ENCODE data around the gene USP35. TPM values are rescaled to one million over a fixed set of nuclear protein-coding genes. Genes with fewer than 3 reads are reported as not detected.

USP35 gene
- total and polyA plus RNA-seq, 9 donors, result 8.0 to 18.6 (median 9.7) TPM

GRCh38 chr11:78205691-78206090 lies 17.0 kb downstream of the USP35 start:
- peak in 1 of 5 donors; percentile 11 for DNase-seq
- Histone ChIP-seq H3K9me3 (no peaks in the 10 kb centered on the region), H3K27ac (no peak overlapping the region), H3K4me3 (no peak overlapping the region), H3K4me1 (ENCODE audit: insufficient read depth) (no peaks in the 10 kb centered on the region), H3K27me3 (no peaks in the 10 kb centered on the region), H3K36me3 (no peaks in the 10 kb centered on the region)
- intact Hi-C loops (cut with DNase I), result no loop called here
- 93 to 97% (median 95%) methylated on average over 7 of the region's 7 CpGs for WGBS, 3 donors
- TF ChIP-seq POLR2A (IDR thresholded peaks at IDR 0.05) (no peak), EP300 (IDR thresholded peaks at IDR 0.05) (no peak), CTCF (IDR thresholded peaks at IDR 0.05) (no peak)

- WGBS, 3 donors, result 73 to 85% (median 75%) methylated on average over 11 of the region's 11 CpGs
- Histone ChIP-seq H3K27me3 (no peaks in the 10 kb centered on the region), H3K4me3 (no peak overlapping the region), H3K9me3 (no peaks in the 10 kb centered on the region), H3K36me3 (no peaks in the 10 kb centered on the region), H3K27ac (no peak overlapping the region), H3K4me1 (ENCODE audit: insufficient read depth) (no peaks in the 10 kb centered on the region)
- intact Hi-C loops (cut with DNase I), result no loop called here
- TF ChIP-seq POLR2A (IDR thresholded peaks at IDR 0.05), result no peak
- TF ChIP-seq CTCF (IDR thresholded peaks at IDR 0.05), result no peak
- TF ChIP-seq EP300 (IDR thresholded peaks at IDR 0.05), result no peak
- no peak for DNase-seq
Observed at GRCh38 chr11:78207532-78208256, 19.0 kb downstream of the USP35 start.

- no peaks in the 10 kb centered on the region for H3K9me3 ChIP-seq
- no peaks in the 10 kb centered on the region for H3K27me3 ChIP-seq
- H3K4me3 ChIP-seq, result no peak overlapping the region
- H3K4me1 ChIP-seq (ENCODE audit: insufficient read depth), result no peaks in the 10 kb centered on the region
- TF ChIP-seq CTCF (IDR thresholded peaks at IDR 0.05) (no peak), EP300 (IDR thresholded peaks at IDR 0.05) (no peak), POLR2A (IDR thresholded peaks at IDR 0.05) (no peak)
- 82 to 88% (median 85%) methylated on average over 16 of the region's 16 CpGs for WGBS, 3 donors
- intact Hi-C loops (cut with DNase I), result no loop called here
- H3K27ac ChIP-seq, result no peak overlapping the region
- DNase-seq, result no peak
- H3K36me3 ChIP-seq, result no peaks in the 10 kb centered on the region
Observed at GRCh38 chr11:78208257-78209165, 19.8 kb downstream of the USP35 start.

- no peak for DNase-seq
- intact Hi-C loops (cut with DNase I), result no loop called here
Observed at GRCh38 chr11:78209478-78209877, 20.8 kb downstream of the USP35 start.

More at GRCh38 chr11:78209478-78209877, 20.8 kb downstream of the USP35 start:
- Histone ChIP-seq H3K36me3 (no peaks in the 10 kb centered on the region), H3K9me3 (no peaks in the 10 kb centered on the region), H3K4me1 (ENCODE audit: insufficient read depth) (no peaks in the 10 kb centered on the region), H3K27ac (no peak overlapping the region), H3K27me3 (no peaks in the 10 kb centered on the region), H3K4me3 (no peak overlapping the region)
- 82 to 85% (median 85%) methylated on average over 17 to 18 of the region's 18 CpGs for WGBS, 3 donors
- no peak for TF ChIP-seq EP300 (IDR thresholded peaks at IDR 0.05)
- TF ChIP-seq POLR2A (IDR thresholded peaks at IDR 0.05), result no peak
- no peak for TF ChIP-seq CTCF (IDR thresholded peaks at IDR 0.05)
